Stimulated activated CD8-positive, alpha-beta memory T cell treated with anti-CD3 and anti-CD28 coated beads, Interleukin-15, amount 100 ng/mL, for 24 hours (primary cell): ENCODE measurements around the gene TMEM109.

Experiments
- DNase-seq: peaks from one replicate; pipeline ENCODE4 v3.0.0-alpha.2; 2020; ENCODE audit warnings: low read depth

The TMEM109 gene

DNA sequence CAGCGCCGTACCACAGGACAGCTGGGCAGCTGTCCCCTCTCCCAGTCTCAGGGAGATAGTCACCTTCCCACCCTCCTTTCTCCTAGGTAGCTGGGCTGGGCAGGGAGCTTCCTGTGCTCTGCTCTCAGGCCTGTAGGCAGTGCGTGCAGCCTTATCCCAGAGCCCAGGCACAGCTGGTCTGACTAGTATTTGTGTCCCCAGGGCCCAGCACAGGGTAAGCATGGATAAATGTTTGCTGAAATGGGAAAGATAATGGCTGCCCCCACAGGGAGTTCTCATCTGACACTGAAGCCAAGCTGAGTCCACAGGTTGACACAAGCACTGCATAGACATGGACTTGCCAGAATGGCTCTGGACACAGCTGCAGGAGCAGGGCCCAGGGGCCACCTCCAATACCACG, 28.3 kb downstream of the TMEM109 start:
- DNase-seq: no peak

DNA sequence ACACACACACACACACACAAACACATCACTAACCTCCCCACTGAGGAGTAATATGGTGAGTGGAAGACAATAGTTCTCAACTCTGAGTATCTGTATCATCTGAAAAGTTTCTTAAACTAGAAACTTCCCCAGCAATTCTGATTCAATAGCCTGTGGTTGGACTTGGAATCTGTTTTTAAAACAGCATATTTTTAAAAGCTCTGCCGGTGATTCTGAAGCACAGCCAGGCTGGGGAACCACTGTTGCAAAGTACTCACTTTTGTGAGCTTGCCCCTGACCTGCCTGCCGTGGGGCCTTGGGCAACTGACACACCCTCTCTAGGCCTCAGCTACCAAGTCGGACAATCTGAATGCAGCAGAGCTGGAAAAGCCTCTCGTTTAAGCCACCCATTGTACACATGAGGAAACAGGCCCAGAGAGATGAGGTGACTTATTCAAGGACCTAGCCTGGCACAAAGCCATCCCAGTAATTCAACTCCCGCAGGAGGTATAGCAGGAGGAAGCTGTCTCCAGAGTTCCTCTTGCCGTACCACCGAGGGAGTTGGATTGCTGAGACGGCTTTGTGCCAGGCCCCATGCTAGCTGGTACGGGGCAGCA, 29.1 kb downstream of the TMEM109 start:
- no peak for DNase-seq

DNA sequence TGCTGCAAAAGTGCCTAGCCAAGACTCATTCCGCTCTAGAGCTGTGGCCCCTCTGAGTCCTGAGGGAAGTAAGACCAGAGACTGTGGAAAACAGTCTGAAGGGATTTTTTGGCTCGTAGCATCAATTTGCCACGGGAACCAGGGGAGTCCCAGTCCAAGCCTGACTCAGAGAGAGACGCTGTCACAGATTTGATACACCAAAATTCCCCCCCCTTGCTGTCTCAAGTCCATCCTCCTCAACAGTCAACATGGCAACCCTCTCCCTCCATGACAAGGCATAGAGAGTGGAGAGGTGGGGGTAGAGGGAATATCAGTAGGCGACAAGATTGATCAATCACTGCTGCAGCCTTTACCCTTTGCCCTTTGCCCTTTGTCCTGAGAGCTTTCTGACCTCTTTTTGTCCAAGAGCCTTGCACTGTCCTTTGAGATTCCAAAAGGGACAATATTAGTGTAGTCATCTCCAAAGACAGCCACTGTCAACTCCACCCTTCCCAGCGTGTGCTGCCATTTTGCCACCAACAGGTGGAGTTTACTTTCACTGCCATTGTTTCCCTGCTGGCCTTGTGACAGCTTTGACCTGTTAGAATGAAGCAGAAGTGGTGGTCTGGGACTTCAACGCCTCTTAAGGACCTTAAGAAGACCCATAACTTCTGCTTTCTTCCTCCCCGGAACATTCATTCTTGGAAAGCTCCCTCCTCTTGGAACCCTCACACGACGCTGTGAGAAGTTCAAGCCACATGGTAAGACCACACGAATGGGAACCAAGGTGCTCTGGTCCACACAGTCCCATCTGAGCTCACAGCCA, 30.7 kb downstream of the TMEM109 start:
- DNase-seq: no peak

DNA sequence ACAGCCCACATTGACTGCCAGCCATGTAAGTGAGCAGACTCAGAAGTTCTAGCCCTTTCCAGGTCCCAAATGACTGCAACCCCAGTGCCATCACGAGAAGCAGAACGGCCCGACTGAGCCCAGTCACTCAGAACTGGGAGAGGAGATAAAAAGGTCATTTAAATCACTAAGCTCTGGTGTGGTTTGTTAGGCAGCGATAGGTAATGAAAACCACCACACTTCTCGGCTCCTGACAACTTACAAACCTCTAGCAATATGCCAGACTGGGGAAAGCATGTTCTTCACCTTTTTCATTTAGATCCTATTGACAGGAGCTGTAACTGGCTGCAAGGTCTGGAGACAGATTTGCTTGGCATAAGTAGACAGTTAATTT, 31.3 kb downstream of the TMEM109 start:
- no peak for DNase-seq

DNA sequence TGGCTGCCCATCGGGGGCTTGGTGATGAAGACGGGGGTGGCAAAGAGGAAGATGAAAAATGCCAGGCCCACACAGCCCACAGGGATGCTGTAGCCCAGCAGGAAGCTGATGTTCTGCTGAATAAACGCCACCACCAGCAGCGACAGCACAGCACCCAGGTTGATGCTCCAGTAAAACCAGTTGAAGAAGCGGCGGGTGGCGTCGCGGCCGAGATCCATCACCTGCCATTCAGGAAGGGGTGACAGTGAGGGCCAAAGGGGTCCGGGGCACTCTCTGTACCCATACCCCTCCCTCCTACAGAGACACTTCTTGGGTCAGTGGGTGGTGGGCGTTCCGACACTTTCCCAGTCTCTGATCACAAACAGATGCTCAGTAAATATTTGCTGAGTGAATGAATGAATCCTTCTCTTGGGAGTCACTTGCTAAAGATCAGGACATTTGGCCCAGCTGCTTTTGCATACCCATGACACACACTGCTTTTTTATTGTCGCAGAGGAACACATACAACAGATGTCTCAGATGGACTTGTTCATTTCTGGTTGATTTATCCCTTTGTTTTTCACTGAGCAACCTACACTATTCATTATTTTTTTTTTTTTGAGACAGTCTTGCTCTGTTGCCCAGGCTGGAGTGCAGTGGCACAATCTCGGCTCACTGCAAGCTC, 32.8 kb downstream of the TMEM109 start:
- DNase-seq: no peak

DNA sequence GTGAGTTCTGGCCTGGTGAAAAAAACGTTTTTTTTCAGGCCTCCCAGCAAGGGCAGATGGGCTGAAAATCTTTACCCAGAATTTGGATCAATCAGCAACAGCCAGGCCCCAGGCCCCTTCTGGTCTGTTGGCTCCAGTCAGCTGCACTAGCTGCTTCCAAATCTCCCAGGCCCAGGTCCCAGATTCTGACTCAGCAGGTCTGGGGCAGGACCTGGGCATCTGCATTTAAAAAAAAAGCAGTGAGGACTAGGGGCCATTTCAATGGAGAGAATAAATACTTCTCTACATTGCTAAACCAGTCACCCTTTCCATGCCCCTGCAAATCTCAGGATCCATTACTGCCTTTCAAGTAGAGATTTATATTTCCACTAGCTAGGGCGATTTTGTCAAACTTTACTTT, 33.7 kb downstream of the TMEM109 start:
- no peak for DNase-seq

DNA sequence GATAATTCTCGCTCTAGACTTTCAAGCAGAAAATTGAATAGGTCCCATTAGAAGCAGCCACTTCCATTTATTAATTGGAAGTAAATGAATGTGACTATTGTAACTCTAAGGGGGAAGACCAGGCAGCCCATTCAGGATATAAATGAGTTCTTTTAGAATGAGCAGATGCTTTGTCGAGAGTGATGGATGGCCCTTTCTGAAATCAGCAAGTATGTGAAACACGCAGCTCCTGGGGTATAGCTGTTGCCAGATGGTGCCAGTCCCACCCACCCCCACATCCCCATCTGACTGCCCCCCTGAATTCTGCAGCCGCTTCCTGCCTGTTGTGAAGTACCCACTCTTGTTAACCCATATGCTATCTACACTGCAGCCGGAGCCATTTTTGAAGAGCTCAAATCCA, 34.3 kb downstream of the TMEM109 start:
- DNase-seq: no peak

DNA sequence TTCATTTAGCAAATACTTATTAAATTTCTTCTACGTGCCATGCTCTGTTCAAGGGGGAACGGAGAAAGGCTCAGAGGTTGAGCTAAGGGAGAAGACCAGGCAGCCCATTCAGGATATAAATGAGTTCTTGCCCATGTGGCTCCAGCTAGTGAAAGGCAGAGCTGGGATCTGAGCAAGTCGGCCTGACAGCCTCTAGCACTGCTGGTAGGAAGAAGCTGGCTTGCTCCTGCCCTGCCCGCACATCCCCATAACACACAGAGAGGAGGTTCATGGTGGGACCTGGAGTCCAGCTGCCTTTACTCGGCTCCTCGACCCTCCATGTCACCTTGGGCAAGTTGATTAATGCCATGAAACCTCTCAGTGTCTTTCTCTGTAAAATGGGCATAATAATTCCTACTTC, 36.1 kb downstream of the TMEM109 start:
- no peak for DNase-seq

DNA sequence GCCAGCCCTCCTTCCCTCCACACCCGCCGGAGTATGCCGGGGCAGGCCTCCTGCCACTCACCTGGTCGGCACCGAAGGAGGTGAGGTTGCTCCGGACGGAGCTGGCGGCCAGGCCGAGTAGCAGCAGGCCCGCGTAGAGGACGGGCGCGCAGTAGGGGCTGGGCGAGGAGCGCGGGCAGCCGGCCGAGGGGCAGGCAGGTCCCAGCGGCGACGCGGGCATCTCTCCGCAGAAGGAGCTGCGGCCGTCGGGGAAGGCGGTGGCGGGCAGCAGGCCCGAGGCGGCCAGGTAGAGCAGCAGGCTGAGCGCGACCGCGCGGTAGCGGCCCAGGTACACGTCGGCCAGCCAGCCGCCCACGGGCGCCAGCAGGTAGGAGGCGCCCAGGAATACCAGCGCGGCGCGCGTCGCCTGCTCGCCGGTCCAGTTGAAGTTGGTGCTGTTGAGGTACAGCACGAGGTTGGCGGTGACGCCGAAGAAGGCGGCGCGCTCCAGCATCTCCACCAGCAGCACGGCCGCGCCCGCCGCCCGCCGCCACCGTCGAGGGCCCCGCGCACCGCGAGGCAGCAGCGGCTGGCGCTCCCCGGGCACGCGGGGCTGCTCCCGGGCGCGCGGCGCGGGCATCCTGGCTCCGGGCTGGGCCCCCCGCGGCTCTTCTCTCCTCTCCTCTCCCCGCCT, 37.1 kb downstream of the TMEM109 start:
- DNase-seq: no peak

DNA sequence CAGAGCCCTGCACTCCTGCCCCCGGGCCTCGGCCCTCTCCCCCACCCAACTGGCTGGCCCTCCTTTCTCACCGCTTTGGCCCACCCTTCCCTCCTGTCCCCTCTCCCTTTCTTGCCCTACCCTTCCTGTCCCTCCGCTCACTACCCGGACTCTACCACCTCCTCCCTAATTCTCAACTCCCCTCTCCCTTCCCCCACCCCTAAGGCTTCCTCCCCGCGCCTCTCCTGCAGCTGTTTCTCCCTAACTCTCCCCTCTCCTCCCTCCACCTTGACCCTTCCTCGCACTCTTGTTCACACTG, 37.6 kb downstream of the TMEM109 start:
- no peak for DNase-seq

DNA sequence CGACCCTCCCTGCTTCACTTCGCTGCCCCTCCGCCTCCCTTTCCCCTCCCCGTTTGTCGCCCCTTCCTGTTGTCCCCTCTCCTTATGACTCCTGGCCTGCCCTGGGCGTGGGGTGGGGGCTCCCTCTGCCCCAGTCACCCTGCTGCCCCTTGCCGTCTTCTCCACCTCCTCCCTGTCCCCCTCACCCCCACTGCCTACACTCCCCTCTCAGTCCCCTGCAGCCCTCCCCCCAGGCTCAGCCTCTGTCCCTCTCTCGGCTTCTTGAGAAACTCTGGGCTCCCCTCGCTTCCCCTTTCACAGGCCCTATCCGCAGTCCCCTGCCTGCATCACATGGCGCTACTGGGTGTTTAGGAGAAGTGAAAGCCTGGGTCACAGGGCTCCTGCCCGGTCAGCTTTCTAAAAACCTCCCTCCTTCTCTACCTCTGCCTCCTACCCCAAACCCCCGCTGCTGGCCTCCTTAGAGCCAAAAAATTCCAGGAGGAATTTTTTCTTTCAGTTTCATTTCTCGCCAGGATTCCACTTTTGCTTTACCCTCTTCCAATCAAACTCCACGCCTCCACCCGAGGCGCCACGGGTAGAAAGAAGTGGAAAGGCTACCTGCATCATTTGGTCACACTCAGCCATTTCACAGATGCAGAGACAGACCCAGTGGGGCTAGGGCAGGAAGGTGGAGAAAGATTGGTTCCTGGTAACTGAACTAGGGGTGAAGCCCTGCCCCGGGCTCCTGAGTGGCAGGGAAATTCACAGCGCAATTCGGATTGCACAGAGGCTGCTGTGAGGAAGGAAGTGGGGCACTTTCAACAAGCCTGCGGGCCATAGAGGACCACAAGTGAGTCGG, 38.2 kb downstream of the TMEM109 start, which contains the start of gene SLC15A3:
Gene SLC15A3 (minus strand): TSS at position 273 of the 838 bp plus-strand sequence. CDS start 625 bp downstream, outside the sequence.
- no peak for DNase-seq

DNA sequence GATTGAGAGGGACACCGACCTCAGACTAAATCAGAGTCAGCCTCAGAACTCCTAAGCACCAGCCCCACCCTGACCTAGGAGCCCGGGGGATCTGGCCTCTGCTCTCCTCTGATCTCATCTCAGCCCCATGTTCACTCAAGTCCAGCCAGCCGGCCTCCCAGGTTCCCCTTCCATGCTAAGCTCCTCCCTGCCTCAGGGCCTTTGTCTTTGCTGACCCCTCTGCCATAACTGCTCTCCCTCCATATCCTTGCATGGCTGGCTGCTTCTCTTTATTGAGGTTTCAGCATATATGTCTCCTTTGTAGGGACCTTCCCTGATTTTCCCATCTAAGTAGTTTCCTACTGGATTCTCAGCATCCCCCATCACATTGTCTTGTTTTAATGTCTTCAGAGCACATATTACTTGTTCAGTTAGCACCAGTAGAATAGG, 38.8 kb downstream of the TMEM109 start:
- DNase-seq: no peak

DNA sequence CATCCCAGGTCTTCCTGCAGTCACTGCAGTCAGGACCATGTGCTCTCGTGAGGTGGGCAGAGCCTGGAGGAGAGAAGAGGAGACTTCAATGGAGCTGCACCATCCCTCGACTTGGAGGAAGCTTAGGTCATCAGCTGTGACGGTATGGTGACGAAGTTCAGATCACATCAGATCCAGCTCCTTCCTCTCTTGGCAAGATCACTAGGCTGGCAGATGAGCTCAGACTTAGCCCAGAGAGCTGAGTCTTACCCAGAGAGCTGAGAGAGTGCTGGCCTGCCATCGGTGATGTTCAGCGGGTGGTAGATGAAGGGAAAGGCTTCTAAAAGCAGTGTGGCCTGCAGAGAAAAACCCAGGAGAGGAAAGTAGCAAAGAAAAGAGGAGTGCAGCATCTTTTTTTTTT, 39.8 kb downstream of the TMEM109 start:
- no peak for DNase-seq

DNA sequence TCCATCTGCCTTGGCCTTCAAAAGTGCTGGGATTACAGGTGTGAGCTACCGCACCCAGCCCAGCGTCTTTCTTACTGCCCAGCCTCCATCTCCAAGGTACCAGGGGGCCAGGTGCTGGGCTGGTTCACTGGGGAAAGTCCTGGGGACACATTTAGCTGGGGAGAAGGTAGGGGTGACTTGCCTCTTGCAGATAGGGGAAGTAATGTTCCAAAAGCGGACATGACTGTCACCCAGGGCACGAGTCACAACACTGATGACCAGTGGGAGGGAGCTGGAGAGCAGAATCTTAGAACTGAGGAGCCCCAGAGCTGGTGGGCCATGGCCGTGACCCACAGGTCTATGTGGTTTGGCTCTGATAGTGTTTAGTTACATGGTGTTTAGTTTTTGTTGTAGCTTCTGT, 40.5 kb downstream of the TMEM109 start:
- no peak for DNase-seq

DNA sequence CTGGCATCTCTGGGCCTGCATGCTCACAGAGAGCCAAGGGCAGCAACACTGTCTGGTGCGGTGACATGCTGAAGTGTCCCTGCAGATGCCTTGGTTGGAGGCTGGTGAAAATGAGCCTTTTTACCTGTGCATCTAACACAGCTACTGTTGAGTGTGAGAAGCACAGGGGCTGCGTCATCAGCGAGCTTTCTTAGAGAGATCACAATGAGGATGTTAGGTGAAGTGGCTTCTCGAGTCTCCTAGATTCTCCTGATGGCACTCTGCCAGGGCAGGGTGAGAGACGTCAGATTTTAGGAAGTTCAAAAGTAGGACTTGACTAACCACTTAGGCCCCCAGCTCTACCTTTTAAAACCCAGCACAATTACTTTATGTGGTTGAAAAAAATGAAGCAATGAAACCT, 41.6 kb downstream of the TMEM109 start:
- DNase-seq: no peak

DNA sequence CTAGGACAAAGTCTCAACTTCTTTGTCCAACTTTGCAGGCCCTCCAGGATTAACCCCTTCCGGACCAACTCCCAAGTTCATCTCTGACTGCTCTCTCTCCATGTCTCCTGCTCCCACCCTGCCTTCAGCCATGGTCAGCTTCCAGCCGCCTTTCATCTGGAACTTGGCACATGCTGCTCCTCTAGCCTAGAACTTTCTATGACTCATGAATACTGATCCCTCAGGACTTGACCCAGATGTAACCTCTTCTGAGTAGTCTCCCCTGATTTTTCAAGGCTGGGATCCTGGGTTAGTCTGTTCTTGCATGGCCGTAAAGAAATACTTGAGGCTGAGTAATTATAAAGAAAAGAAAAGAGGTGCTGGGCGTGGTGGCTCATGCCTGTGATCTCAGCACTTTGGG, 43.2 kb downstream of the TMEM109 start:
- DNase-seq: no peak

DNA sequence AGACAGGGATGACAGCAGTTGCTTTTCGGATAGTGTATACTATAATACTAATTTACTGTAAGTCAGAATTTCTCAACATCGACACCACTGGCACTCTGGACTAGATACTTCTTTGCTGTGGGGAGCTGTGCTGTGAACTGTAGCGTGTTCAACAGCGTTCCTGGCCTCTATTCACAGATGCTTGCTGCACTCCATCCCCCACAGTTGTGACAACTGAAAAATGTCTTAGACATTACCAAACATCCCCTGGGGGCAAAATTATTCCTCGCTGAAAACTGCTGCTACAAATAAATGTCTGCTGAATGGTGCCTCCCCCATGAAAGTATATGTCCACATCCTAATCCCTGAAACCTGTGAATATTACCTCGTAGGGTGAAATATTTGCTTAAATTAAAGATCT, 45.5 kb downstream of the TMEM109 start:
- no peak for DNase-seq

DNA sequence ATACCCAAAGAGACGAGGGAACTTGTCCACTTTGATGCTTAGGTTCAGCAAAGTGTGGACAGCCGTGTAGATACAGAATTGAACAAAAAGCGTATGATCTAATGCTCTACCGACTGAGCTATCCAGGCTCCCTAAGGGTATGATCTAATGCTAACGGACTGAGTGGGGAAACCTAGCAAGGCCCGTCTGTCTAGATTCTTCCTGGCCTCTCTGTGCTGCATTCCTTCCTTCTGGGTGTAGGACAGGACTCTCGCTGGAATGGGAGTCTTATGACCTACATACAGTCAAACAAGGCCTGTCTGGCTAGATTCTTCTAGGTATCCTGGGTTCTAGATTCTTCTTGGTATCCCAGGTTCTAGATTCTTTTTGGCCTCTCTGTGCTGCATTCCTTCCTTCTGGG, 46.4 kb downstream of the TMEM109 start:
- DNase-seq: no peak

DNA sequence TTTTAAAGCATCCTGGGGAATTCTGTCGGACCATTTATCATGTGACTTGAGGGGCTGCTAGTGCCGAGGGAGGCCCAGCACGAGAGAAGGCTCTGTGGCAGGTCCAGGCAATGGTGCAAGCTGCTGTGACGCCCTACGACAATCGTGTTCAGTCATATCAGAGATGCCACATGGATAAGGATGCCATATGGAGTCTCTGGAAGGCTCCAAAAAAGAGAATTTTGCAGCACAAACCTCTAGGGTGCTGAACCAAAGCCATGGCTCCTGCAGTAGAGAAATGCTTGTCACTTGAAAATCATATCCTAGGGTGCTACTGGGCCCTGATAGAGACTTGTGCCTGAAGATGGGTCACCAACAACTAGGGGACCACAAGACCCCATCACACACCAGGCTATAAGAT, 50.8 kb downstream of the TMEM109 start:
- DNase-seq: no peak

DNA sequence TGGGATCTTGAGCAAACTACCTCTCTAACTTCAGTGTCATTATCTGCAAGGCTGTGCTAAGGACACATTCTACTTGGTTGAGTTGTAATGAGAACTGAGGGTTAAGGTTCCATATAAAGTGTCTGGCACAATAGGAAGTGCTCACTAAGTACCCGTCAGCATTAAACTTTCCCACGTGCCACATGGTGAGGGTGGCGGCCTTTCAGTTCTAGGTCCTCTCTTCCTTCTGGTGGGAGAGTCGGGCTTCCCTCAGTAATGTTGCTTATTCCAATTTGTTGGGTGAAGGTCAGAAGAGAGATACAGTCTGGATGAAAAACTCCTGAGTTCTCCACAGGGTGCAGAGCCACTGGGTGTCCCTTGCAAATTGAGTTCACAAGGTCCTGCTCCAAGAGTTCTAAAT, 52.9 kb downstream of the TMEM109 start:
- DNase-seq: no peak

DNA sequence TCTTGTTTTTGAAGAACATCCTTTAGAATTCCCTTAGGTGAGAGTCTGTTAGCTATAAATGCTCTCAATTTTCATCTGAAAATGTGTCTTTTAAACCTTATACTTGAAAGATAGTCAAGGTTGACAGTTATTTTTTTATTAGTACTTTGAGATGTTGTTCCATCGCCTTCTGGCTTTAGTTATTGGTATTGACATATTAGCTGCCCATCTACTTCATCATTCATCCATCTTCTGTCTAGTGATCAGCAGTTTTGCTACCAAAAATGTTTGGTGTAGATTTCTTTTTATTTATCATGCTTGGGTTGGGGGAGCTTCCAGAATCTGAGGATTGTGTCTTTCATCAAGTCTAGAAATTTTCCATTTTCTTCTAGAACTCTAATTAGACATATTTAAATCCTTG, 54.3 kb downstream of the TMEM109 start:
- DNase-seq: no peak

DNA sequence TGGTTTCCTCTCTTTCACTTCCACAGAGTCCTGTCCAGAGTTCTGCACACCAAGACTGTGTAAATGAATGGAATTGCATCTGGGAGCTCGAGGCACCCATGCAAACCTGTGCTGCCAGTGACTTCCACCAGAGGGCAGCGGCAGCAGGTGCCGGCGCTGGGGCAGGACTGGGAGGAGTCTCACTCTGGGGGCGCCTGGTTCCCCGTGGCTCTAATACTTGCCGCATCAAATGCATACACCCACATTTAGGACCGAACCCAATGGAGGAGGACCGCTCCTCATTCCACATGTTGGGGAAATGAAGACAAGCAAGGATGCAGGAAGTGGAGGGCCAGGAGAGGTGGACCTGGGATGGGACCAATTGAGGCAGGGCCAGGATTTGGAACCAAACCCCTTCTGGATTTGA, 56.4 kb downstream of the TMEM109 start:
- peak; percentile 62 for DNase-seq
